ENCODE results near the gene ZBTB16.

GRCh38 chr11:114166897-114167323 is 107.4 kb downstream of the ZBTB16 start:
- TF ChIP-seq POLR2AphosphoS5 (IDR thresholded peaks at IDR 0.05), result peak in 2 of 3 donors; percentile 54 to 63
- TF ChIP-seq POLR2A (IDR thresholded peaks at IDR 0.05), result no peak
